NCI-H524 treated with DMSO at 0.1 percent for 48 hours (cell line): Measurements from ENCODE around the gene WDPCP.
"Not testable (repeated sequence)": the region's sequence is repeated elsewhere in the genome, so short reads cannot be mapped to it uniquely, and the experiment has no call there.

Experiments
- DNase-seq: peaks from one replicate; lab custom pipeline; 2025; lab: John Stamatoyannopoulos, UW

Gene WDPCP

GRCh38 chr2:63590626-63591408 is 2.5 kb upstream of the WDPCP start:
- DNase-seq: no peak

GRCh38 chr2:63589148-63589958 is 1.1 kb upstream of the WDPCP start:
- no peak for DNase-seq

GRCh38 chr2:63587814-63588384 is 378 bp downstream of the WDPCP start:
- no peak for DNase-seq

GRCh38 chr2:63582873-63583272 is 5.4 kb downstream of the WDPCP start:
- no peak for DNase-seq

GRCh38 chr2:63581298-63581961 is 6.8 kb downstream of the WDPCP start:
- no peak for DNase-seq

GRCh38 chr2:63580651-63581297 is 7.5 kb downstream of the WDPCP start:
- DNase-seq: no peak

GRCh38 chr2:63578767-63579166 is 9.5 kb downstream of the WDPCP start:
- DNase-seq: no peak

- no peak for DNase-seq
Observed at GRCh38 chr2:63576546-63576945, 11.7 kb downstream of the WDPCP start.

GRCh38 chr2:63573726-63574345 is 14.4 kb downstream of the WDPCP start:
- DNase-seq: not testable (repeated sequence)

- DNase-seq: not testable (repeated sequence)
Observed at GRCh38 chr2:63573026-63573425, 15.3 kb downstream of the WDPCP start.

- DNase-seq: no peak
Observed at GRCh38 chr2:63572001-63572400, 16.3 kb downstream of the WDPCP start.

- DNase-seq: no peak
Observed at GRCh38 chr2:63571291-63571690, 17.0 kb downstream of the WDPCP start.

GRCh38 chr2:63569740-63570139 is 18.5 kb downstream of the WDPCP start:
- DNase-seq: no peak

- no peak for DNase-seq
Observed at GRCh38 chr2:63562751-63563150, 25.5 kb downstream of the WDPCP start.

- not testable (repeated sequence) for DNase-seq
Observed at GRCh38 chr2:63558922-63559321, 29.4 kb downstream of the WDPCP start.

- DNase-seq: not testable (repeated sequence)
Observed at GRCh38 chr2:63557819-63558218, 30.5 kb downstream of the WDPCP start.

GRCh38 chr2:63555931-63556330 is 32.3 kb downstream of the WDPCP start:
- DNase-seq: no peak

- DNase-seq: no peak
Observed at GRCh38 chr2:63555299-63555698, 33.0 kb downstream of the WDPCP start.

GRCh38 chr2:63553049-63553448 is 35.2 kb downstream of the WDPCP start:
- no peak for DNase-seq

- no peak for DNase-seq
Observed at GRCh38 chr2:63545023-63545422, 43.3 kb downstream of the WDPCP start.

- DNase-seq: no peak
Observed at GRCh38 chr2:63544017-63544627, 44.2 kb downstream of the WDPCP start.
